HepG2 (cell line): ENCODE measurements around the gene CALML6. TPM values are rescaled to one million over a fixed set of nuclear protein-coding genes. Genes with fewer than 3 reads are reported as not detected.

Experiments
- ARID2 ChIP-seq: sonication (generic); formaldehyde crosslinking; IDR thresholded peaks from 2 replicates; pipeline ENCODE4 v1.8.1; 2022; ENCODE audit warnings: mild to moderate bottlenecking, missing genetic modification reagents, borderline replicate concordance
- BRD4 ChIP-seq: sonication (generic); formaldehyde crosslinking; IDR thresholded peaks from 2 replicates; pipeline ENCODE4 v1.4.0; 2020; ENCODE audit warnings: missing genetic modification reagents
- ETV6 ChIP-seq: sonication (generic); formaldehyde crosslinking; conservative IDR thresholded peaks from 2 replicates; pipeline ENCODE4 v1.4.0; 2020; ENCODE audit warnings: missing genetic modification reagents
- GTF2F1 ChIP-seq: fragments of 150-350 bp; IDR thresholded peaks from 2 replicates; pipeline ENCODE4 v1.6.1; 2014; ENCODE audit warnings: low read length
- MATR3 ChIP-seq: sonication (generic); formaldehyde crosslinking; IDR thresholded peaks from 2 replicates; pipeline ENCODE4 v1.4.0; 2020; ENCODE audit warnings: missing genetic modification reagents
- PRDM10 ChIP-seq: sonication (generic); formaldehyde crosslinking; IDR thresholded peaks from 2 replicates; pipeline ENCODE4 v1.4.0; 2020; ENCODE audit warnings: low read depth, missing genetic modification reagents
- RAD51 ChIP-seq: fragments of 450-650 bp; IDR thresholded peaks from 2 replicates; pipeline ENCODE4 v1.6.1; 2016; ENCODE audit warnings: borderline replicate concordance
- RFX5 ChIP-seq: IDR thresholded peaks from 2 replicates; pipeline ENCODE4 v1.6.1; 2011; ENCODE audit warnings: low read depth, low read length, improper control_type of control experiment
- RFXANK ChIP-seq: IDR thresholded peaks from 2 replicates; pipeline ENCODE4 v1.6.1; 2016
- SIX1 ChIP-seq: sonication (generic); formaldehyde crosslinking; IDR thresholded peaks from 2 replicates; pipeline ENCODE4 v1.4.0; 2020; ENCODE audit warnings: missing genetic modification reagents, borderline replicate concordance
- SPEN ChIP-seq: sonication (generic); formaldehyde crosslinking; IDR thresholded peaks from 2 replicates; pipeline ENCODE4 v1.5.1; 2020; ENCODE audit warnings: low read depth, mild to moderate bottlenecking, missing genetic modification reagents
- THAP7 ChIP-seq: sonication (generic); formaldehyde crosslinking; IDR thresholded peaks from 2 replicates; pipeline ENCODE4 v1.8.1; 2023; ENCODE audit warnings: mild to moderate bottlenecking, missing genetic modification reagents
- ZNF281 ChIP-seq: sonication (generic); formaldehyde crosslinking; IDR thresholded peaks from 2 replicates; pipeline ENCODE4 v1.4.0; 2020; ENCODE audit warnings: missing genetic modification reagents, borderline replicate concordance
- ZNF317 ChIP-seq: sonication (generic); formaldehyde crosslinking; IDR thresholded peaks from 2 replicates; pipeline ENCODE4 v1.5.0; 2020; ENCODE audit warnings: mild to moderate bottlenecking, missing genetic modification reagents
- ZNF513 ChIP-seq: sonication (generic); formaldehyde crosslinking; conservative IDR thresholded peaks from 2 replicates; pipeline ENCODE4 v1.5.0; 2020; ENCODE audit warnings: missing genetic modification reagents
- ZNF775 ChIP-seq: sonication (generic); formaldehyde crosslinking; IDR thresholded peaks from 2 replicates; pipeline ENCODE4 v1.4.0; 2020; ENCODE audit warnings: missing genetic modification reagents, mild to moderate bottlenecking, moderate library complexity, borderline replicate concordance
- polyA plus RNA-seq, 8 experiments: library from polyadenylated mRNA; depleted of rRNA in 3 of 8; stranded (reverse) in 7 of 8; unstranded in 1 of 8; fragments of >200 nt; fragmentation: Illumina TruSeq in 4 of 8; extraction: Trizol in 4 of 8; gene quantifications; 2 replicates each; pipeline versions ENCODE4 v1.2.1 to v1.2.3, GENCODE V29; 2011 to 2016; ENCODE audit warnings: low read depth in 4 of 8, missing spikeins in 1 of 8, mixed read lengths in 1 of 8; ENCODE audit not compliant: insufficient read depth in 1 of 8
- total RNA-seq, 5 experiments: library from RNA; depleted of rRNA; stranded (reverse); fragments of >200 nt; fragmentation: Illumina TruSeq; extraction: Trizol; gene quantifications; 2 replicates each; pipeline ENCODE4 v1.2.3, GENCODE V29; 2016; ENCODE audit warnings: low read depth in 1 of 5
- TF ChIP-seq, protein P1 (sequence below): sonication (generic); formaldehyde crosslinking; IDR thresholded peaks from 2 replicates; pipeline ENCODE4 v1.5.1; 2020; ENCODE audit warnings: missing genetic modification reagents, mild to moderate bottlenecking, borderline replicate concordance

CALML6 gene
- total and polyA plus RNA-seq, 2 of the 13 experiments (the other 11 are each of a cell fraction or from before 2014, with no cell fraction given): 0.11 to 0.12 TPM

DNA sequence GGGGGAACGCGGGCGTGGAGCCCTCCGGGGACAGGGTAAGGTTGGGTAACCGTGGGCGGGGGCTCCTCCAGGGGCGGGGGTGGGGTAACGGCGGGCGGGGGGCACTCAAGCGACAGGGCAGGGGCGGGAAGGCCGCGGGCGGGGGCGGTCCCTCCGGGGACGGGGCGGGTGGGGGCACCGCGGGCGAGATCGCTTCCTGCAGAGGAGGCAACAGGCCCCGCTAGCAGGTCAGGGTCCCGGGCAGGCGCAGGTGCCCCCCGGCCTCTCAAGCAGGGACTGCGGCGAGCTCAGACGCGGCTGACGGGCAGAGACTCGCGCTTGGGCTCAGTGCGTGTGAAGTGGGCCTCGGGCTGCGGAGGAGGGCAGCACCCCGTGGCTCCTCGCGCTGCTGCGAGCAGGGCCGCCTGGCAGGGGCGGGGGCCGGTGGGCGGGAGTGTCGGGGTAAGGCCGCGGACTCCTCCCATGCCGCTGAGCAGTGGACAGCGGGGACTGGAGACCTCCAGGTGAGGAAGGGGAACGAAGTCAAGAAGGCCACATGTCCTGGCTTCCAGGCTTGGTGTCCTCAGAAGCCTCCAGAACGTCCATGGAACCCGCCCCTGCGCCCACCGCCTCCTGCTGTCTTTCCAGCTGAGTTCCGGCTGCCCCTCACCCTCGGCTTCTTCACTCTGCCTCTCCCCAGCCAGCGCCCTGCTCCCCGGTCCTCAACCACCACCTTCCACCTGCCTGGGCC, 23.5 kb upstream of the CALML6 start (continued):
- TF ChIP-seq ZNF281 (CRISPR knock-in tag): no peak
- TF ChIP-seq RAD51: no peak
- TF ChIP-seq SIX1 (CRISPR knock-in tag): no peak
- TF ChIP-seq ZNF513 (CRISPR knock-in tag): no peak
- TF ChIP-seq SPEN (CRISPR knock-in tag): peak; percentile 31
- peak; percentile 62; the same call in 1 of the 2 replicates for TF ChIP-seq ARID2
- TF ChIP-seq ZNF317 (CRISPR knock-in tag): 0 out of 2 replicates have a peak, but pooled peaks have one; percentile 35
- TF ChIP-seq ZNF775 (CRISPR knock-in tag): no peak
- TF ChIP-seq GTF2F1: no peak
- TF ChIP-seq MATR3: no peak
- TF ChIP-seq PRDM10: no peak
- no peak for TF ChIP-seq RFX5
- TF ChIP-seq BRD4: no peak
- no peak for TF ChIP-seq RFXANK
- TF ChIP-seq THAP7 (CRISPR knock-in tag): no peak
- TF ChIP-seq, protein P1, sequence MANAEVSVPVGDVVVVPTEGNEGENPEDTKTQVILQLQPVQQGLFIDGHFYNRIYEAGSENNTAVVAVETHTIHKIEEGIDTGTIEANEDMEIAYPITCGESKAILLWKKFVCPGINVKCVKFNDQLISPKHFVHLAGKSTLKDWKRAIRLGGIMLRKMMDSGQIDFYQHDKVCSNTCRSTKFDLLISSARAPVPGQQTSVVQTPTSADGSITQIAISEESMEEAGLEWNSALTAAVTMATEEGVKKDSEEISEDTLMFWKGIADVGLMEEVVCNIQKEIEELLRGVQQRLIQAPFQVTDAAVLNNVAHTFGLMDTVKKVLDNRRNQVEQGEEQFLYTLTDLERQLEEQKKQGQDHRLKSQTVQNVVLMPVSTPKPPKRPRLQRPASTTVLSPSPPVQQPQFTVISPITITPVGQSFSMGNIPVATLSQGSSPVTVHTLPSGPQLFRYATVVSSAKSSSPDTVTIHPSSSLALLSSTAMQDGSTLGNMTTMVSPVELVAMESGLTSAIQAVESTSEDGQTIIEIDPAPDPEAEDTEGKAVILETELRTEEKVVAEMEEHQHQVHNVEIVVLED: no peak
- no peak for TF ChIP-seq ETV6 (CRISPR knock-in tag)
